ENCODE measurements around the gene PHEX.

- TF ChIP-seq CTCF (IDR thresholded peaks at IDR 0.05; ENCODE audit: insufficient read depth, low read length) = no peak
- TF ChIP-seq REST (IDR thresholded peaks at IDR 0.05; ENCODE audit: insufficient replicate concordance, low read depth) = no peak
- no peak for TF ChIP-seq POLR2AphosphoS5 (IDR thresholded peaks at IDR 0.05; ENCODE audit: low read depth)
These were observed 63.2 kb downstream of the PHEX start for GRCh38 chrX:22095286-22095685.
